Colonic mucosa (tissue), 4 donors: ENCODE results near the gene HES5. TPM values are rescaled to one million over a fixed set of nuclear protein-coding genes. Genes with fewer than 3 reads are reported as not detected.

Source experiments
- DNase-seq: peaks from one replicate; pipeline ENCODE4 v3.0.0-alpha.2; 2020
- H3K27ac ChIP-seq: fragments of 200-600 bp; one replicate; pipeline ENCODE4 v1.8.0; 2021
- H3K27me3 ChIP-seq: fragments of 200-600 bp; one replicate; pipeline ENCODE4 v1.8.0; 2021
- H3K36me3 ChIP-seq: fragments of 200-600 bp; one replicate; pipeline ENCODE4 v1.8.0; 2021
- H3K4me1 ChIP-seq: fragments of 200-600 bp; one replicate; pipeline ENCODE4 v1.8.0; 2021; ENCODE audit warnings: mild to moderate bottlenecking
- H3K4me3 ChIP-seq: fragments of 200-600 bp; one replicate; pipeline ENCODE4 v1.8.0; 2021
- H3K9ac ChIP-seq, 2 donors: one replicate each; pipeline ENCODE4 v1.7.0; 2013; ENCODE audit warnings: control low read depth in 2 of 2, low read depth in 2 of 2, low read length in 2 of 2
- H3K9me3 ChIP-seq: fragments of 200-600 bp; one replicate; pipeline ENCODE4 v1.8.0; 2021
- intact Hi-C: fragments of 100-400 bp; cut with DNase I; formaldehyde crosslinking; loops from one replicate; pipeline ENCODE4 v1.14.1; 2022
- total RNA-seq, 2 donors: library from RNA; stranded (reverse); fragmentation: NEBNext Ultra II Directional in 1 of 2; extraction: Animal tissue kit (Norgen Biotek cat#: 25700) in 1 of 2; gene quantifications; one replicate each; pipeline ENCODE4 v1.2.1, GENCODE V29; 2021
- TF ChIP-seq, protein P1 (sequence below): fragments of 200-600 bp; IDR thresholded peaks from one replicate; pipeline ENCODE4 v1.8.0; 2022; ENCODE audit warnings: antibody characterized with exemption, mild to moderate bottlenecking
- donor health status: healthy.
- donor health status: DM: no; HTN: no; CAD: no.
- donor health status: DM: no; HTN: no; CAD: no.

HES5 gene
- total RNA-seq, 2 donors from 2014 or later: 2.5 to 4.2 TPM

DNA sequence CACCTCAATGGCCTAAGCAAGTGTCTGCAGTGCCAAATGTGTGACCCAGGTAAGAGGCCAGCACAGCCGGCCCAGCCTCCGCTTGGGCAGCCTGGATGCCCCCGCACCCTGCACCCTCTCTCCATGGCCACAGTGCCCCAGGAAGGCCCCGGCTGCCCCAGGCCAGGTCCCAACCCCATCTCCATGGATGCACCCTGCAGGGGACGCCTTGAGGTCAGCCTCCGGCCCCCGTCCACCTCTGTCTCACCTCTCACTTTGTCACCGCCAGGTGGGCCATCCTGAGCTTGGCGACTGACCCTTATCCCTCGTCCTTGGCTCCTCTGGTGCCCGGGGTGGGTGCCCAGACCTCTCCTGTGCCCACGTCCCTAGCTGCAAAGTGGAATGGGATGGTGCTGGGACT lies 28.4 kb upstream of the HES5 start:
- Histone ChIP-seq H3K9me3 (no peaks in the 10 kb centered on the region), H3K4me3 (peak overlapping the region; percentile 51), H3K27ac (no peak overlapping the region), H3K9ac (peak overlapping the region in 1 of 2 donors; percentile 100), H3K36me3 (peaks cover 16% of the 10 kb centered on the region), H3K27me3 (no peaks in the 10 kb centered on the region), H3K4me1 (peaks cover 4% of the 10 kb centered on the region)
- TF ChIP-seq, protein P1, sequence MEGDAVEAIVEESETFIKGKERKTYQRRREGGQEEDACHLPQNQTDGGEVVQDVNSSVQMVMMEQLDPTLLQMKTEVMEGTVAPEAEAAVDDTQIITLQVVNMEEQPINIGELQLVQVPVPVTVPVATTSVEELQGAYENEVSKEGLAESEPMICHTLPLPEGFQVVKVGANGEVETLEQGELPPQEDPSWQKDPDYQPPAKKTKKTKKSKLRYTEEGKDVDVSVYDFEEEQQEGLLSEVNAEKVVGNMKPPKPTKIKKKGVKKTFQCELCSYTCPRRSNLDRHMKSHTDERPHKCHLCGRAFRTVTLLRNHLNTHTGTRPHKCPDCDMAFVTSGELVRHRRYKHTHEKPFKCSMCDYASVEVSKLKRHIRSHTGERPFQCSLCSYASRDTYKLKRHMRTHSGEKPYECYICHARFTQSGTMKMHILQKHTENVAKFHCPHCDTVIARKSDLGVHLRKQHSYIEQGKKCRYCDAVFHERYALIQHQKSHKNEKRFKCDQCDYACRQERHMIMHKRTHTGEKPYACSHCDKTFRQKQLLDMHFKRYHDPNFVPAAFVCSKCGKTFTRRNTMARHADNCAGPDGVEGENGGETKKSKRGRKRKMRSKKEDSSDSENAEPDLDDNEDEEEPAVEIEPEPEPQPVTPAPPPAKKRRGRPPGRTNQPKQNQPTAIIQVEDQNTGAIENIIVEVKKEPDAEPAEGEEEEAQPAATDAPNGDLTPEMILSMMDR: no peak
- intact Hi-C loops: no loop called here
- no peak for DNase-seq

DNA sequence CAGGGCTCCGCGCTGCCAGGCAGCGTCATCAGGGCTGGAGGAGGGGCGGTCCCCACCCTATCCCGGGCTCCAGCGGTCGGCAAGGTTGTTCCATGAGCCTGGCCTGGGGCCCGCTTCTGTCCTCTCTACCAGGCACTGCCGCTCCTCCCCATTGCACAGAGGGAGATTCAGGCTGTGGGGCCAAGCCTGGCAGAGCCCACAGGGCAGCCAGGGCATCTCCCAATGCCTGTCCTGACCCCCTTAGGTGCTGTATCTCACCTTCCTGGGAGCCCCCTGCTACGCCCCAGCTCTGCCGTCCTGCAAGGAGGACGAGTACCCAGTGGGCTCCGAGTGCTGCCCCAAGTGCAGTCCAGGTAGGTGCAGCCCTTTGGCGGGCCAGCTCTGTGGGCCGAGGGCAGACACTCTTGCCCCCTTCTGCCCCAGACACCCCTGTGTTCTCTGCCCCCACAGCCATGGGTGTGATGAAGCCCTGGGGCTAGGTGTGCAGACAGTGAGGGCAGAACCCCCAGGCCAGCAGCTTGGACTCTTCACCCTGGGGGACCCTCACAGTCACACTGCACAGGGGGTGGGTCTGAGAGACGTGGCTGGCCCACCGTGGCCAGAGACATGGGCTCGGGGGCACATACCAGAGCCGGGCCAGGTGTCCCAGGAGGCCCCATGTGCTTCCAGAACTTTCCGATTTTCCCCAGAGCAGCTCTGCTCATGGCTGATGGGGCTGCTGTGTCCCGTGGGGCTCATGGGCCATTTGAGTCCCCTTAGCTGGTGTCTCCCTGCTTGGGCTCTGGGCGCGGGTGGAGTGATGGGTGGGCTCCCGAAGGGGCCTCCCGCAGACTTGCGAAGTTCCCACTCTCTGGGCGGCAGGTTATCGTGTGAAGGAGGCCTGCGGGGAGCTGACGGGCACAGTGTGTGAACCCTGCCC lies 27.7 kb upstream of the HES5 start:
- H3K36me3 ChIP-seq: peaks cover 16% of the 10 kb centered on the region
- TF ChIP-seq, protein P1: no peak
- DNase-seq: peak; percentile 84
- intact Hi-C loops: no loop called here
- no peaks in the 10 kb centered on the region for H3K9me3 ChIP-seq
- no peaks in the 10 kb centered on the region for H3K27me3 ChIP-seq
- H3K9ac ChIP-seq: peak overlapping the region; percentile 82 to 100
- H3K4me3 ChIP-seq: peak overlapping the region; percentile 51
- peak overlapping the region; percentile 86 for H3K27ac ChIP-seq
- H3K4me1 ChIP-seq: peaks cover 4% of the 10 kb centered on the region

DNA sequence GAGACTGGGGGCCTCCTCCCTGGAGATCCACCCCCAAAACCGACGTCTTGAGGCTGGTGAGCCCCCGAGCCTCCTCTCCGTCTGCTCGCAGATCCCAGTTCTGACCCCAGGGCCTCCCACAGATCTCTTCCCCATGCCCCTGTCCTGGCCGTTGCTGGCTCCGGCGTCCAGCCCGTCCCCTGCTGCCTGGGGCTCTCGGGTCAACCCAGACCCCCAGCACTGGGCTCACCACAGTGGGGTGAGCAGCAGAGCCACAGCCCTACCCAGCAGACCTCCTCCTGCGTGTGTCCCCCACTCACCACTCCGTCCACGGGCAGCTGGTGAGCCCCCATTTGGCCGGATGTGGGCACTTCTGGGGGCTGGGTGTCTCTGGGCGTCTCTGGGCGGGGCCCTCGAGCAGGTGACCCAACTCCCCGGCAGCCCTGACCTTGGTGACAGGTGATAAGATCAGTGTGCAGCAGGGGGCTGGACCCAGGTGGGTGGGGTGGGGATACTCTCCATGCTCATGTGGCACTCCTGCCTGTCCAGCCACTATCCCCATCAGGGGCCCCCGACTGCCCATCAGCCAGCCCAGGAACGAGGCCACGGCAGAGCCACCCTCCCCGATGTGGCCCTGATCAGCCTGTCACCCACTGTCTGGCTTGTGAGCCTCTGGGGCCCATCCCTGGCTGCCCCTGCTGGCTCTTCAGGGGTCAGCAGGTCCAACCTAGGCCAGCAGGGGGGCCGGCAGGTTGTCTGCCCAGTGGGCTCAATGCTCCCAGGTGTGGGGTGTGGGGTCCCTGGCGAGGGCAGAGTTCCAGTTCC lies 26.8 kb upstream of the HES5 start:
- peak; percentile 84 for DNase-seq
- Histone ChIP-seq H3K27ac (peak overlapping the region; percentile 86), H3K36me3 (peaks cover 16% of the 10 kb centered on the region), H3K27me3 (no peaks in the 10 kb centered on the region), H3K9ac (peak overlapping the region; percentile 82 to 100), H3K9me3 (no peaks in the 10 kb centered on the region), H3K4me3 (peak overlapping the region; percentile 51), H3K4me1 (peaks cover 4% of the 10 kb centered on the region)
- intact Hi-C loops: no loop called here
- TF ChIP-seq, protein P1: no peak

DNA sequence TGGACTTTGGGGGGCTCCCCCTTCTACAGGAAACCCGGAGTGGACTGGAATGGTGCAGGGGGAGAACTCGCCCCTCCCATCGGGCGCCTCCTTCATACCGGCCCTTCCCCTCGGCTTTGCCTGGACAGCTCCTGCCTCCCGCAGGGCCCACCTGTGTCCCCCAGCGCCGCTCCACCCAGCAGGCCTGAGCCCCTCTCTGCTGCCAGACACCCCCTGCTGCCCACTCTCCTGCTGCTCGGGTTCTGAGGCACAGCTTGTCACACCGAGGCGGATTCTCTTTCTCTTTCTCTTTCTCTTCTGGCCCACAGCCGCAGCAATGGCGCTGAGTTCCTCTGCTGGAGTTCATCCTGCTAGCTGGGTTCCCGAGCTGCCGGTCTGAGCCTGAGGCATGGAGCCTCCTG lies 26.2 kb upstream of the HES5 start, which contains the start of gene TNFRSF14:
TNFRSF14 (plus strand) TSS at position 95 of the 401 bp plus-strand sequence; CDS start at position 389, 294 bp downstream.
- peak within 1 kb of the TSS; percentile 82 to 100 for H3K9ac ChIP-seq
- peaks cover 4% of the 10 kb centered on the region for H3K4me1 ChIP-seq
- DNase-seq: peak; percentile 77
- no peaks in the 10 kb centered on the region for H3K27me3 ChIP-seq
- no peaks in the 10 kb centered on the region for H3K9me3 ChIP-seq
- TF ChIP-seq, protein P1: no peak
- H3K4me3 ChIP-seq: peak within 1 kb of the TSS; percentile 51
- peak within 1 kb of the TSS; percentile 86 for H3K27ac ChIP-seq
- intact Hi-C loops: no loop called here
- H3K36me3 ChIP-seq: peaks cover 16% of the 10 kb centered on the region

DNA sequence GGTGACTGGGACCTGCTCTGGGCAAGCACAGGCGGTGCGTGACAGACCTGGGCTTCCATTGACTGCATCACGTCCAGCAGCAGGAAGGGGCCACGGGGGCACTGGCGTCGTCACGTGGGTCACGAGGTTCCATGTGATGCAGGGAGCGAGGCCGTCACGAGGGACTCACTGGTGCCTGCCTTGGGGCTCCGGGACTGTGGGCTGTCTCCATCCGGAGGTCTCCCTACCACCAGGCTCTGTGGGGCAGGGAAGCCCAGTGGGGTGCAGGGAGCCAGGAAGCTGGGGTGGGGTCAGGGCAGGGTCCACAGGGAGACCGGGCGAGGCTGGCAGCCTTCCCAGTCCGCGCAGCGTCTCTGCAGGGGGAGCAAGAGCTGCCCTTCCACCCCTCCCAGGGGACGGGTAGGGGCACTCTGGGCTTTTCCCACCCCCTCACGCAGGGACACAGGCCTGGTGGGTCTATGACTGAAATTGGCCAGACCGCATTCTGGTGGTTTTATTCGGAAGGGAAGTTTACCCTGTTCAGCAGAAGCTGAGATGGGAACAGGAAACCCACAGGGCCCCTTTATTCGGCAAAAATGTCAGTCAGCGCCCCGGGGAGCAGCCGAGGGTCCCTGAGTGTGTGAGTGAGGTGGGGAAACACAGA lies 25.7 kb upstream of the HES5 start:
- intact Hi-C loops: no loop called here
- Histone ChIP-seq H3K4me1 (peaks cover 4% of the 10 kb centered on the region), H3K9me3 (no peaks in the 10 kb centered on the region), H3K27me3 (no peaks in the 10 kb centered on the region), H3K9ac (peak overlapping the region; percentile 82 to 100), H3K4me3 (peak overlapping the region; percentile 51), H3K36me3 (peaks cover 16% of the 10 kb centered on the region), H3K27ac (peak overlapping the region; percentile 86)
- peak; percentile 92 for DNase-seq
- TF ChIP-seq, protein P1: no peak
